GM06990 (cell line): ENCODE data around the gene SNAPC4.
"Not testable (repeated sequence)": the region's sequence is repeated elsewhere in the genome, so short reads cannot be mapped to it uniquely, and the experiment has no call there.

Experiments
- DNase-seq: peaks from one replicate; pipeline ENCODE4 v3.0.0-alpha.2; 2011; ENCODE audit not compliant: insufficient read length; ENCODE audit errors: extremely low read depth
- H3K27me3 ChIP-seq: replicated peaks from 2 replicates; pipeline ENCODE4 v1.6.0; 2011; ENCODE audit warnings: low read length; ENCODE audit not compliant: control insufficient read depth, insufficient read depth
- H3K36me3 ChIP-seq: 2 replicates; pipeline ENCODE4 v1.5.1; 2011; ENCODE audit warnings: low read length; ENCODE audit not compliant: control insufficient read depth, insufficient read depth
- H3K4me3 ChIP-seq: replicated peaks from 2 replicates; pipeline ENCODE4 v1.5.1; 2011; ENCODE audit warnings: low read depth, mild to moderate bottlenecking, control low read depth, low read length
- CTCF ChIP-seq: IDR thresholded peaks from 2 replicates; pipeline ENCODE4 v1.5.1; 2011; ENCODE audit warnings: low read length, control low read depth, mild to moderate bottlenecking, inconsistent platforms; ENCODE audit not compliant: insufficient read depth, poor library complexity, severe bottlenecking

SNAPC4 gene

GRCh38 chr9:136354592-136355085 is 45.3 kb downstream of the SNAPC4 start:
- Histone ChIP-seq H3K27me3 (no peaks in the 10 kb centered on the region; the same call in 1 of the 2 replicates), H3K4me3 (no peak overlapping the region), H3K36me3 (no peaks in the 10 kb centered on the region)
- DNase-seq = no peak
- no peak for TF ChIP-seq CTCF

- no peak for TF ChIP-seq CTCF
- DNase-seq = no peak
- Histone ChIP-seq H3K27me3 (no peaks in the 10 kb centered on the region; the same call in 1 of the 2 replicates), H3K4me3 (no peak overlapping the region), H3K36me3 (no peaks in the 10 kb centered on the region)
Measured at GRCh38 chr9:136353757-136354488, 46.0 kb downstream of the SNAPC4 start.

- Histone ChIP-seq H3K36me3 (no peaks in the 10 kb centered on the region), H3K27me3 (no peaks in the 10 kb centered on the region; the same call in 1 of the 2 replicates), H3K4me3 (no peak overlapping the region)
- TF ChIP-seq CTCF = no peak
- no peak for DNase-seq
Measured at GRCh38 chr9:136353088-136353487, 46.9 kb downstream of the SNAPC4 start.

GRCh38 chr9:136352682-136353081 is 47.3 kb downstream of the SNAPC4 start:
- no peaks in the 10 kb centered on the region; the same call in 1 of the 2 replicates for H3K27me3 ChIP-seq
- DNase-seq = no peak
- no peaks in the 10 kb centered on the region for H3K36me3 ChIP-seq
- no peak overlapping the region for H3K4me3 ChIP-seq
- TF ChIP-seq CTCF = no peak

- H3K4me3 ChIP-seq, DNase-seq, H3K36me3 ChIP-seq, H3K27me3 ChIP-seq: not testable (repeated sequence)
Measured at GRCh38 chr9:136351868-136352267, 48.1 kb downstream of the SNAPC4 start.

- DNase-seq = no peak
- no peaks in the 10 kb centered on the region; the same call in 1 of the 2 replicates for H3K27me3 ChIP-seq
Measured at GRCh38 chr9:136351252-136351800, 48.6 kb downstream of the SNAPC4 start.

More at GRCh38 chr9:136351252-136351800, 48.6 kb downstream of the SNAPC4 start:
- no peak for TF ChIP-seq CTCF
- H3K4me3 ChIP-seq = no peak overlapping the region
- no peaks in the 10 kb centered on the region for H3K36me3 ChIP-seq
